GM23338 (cell line): ENCODE measurements around the gene MED9. TPM values are rescaled to one million over a fixed set of nuclear protein-coding genes. Genes with fewer than 3 reads are reported as not detected.
A peak's percentile ranks its signal among the peaks of the same experiment; 100 is the strongest.

Experiments used
- ATAC-seq: fragments of 200-7000 bp; cut with Tn5 transposase; 3 replicates; pipeline ENCODE4 v1.9.1; 2020
- DNase-seq: peaks from one replicate; pipeline ENCODE4 v3.0.0-alpha.2; 2015; ENCODE audit warnings: low spot score
- H2AFZ ChIP-seq: fragments of 200-600 bp; sonication (generic); 2 replicates; pipeline ENCODE4 v1.8.0; 2016; ENCODE audit warnings: antibody characterized with exemption, mild to moderate bottlenecking, moderate library complexity
- H3F3A ChIP-seq: fragments of 200-600 bp; sonication (generic); replicated peaks from 2 replicates; pipeline ENCODE4 v1.8.0; 2017; ENCODE audit warnings: antibody characterized with exemption, mixed run types, low read depth
- H3K27ac ChIP-seq: fragments of 200-600 bp; sonication (generic); 2 replicates; pipeline ENCODE4 v1.6.1; 2016; ENCODE audit warnings: low read depth
- H3K27me3 ChIP-seq: fragments of 200-600 bp; sonication (generic); 2 replicates; pipeline ENCODE4 v1.8.0; 2016; ENCODE audit warnings: mild to moderate bottlenecking, mixed run types, moderate library complexity; ENCODE audit not compliant: insufficient read depth
- H3K36me3 ChIP-seq: fragments of 200-600 bp; sonication (generic); 2 replicates; pipeline ENCODE4 v1.8.0; 2016; ENCODE audit warnings: mild to moderate bottlenecking; ENCODE audit not compliant: insufficient read depth
- H3K4me1 ChIP-seq: fragments of 200-600 bp; sonication (generic); 2 replicates; pipeline ENCODE4 v1.8.0; 2016; ENCODE audit warnings: mild to moderate bottlenecking, moderate library complexity; ENCODE audit not compliant: insufficient read depth
- H3K4me2 ChIP-seq: fragments of 200-600 bp; sonication (generic); 2 replicates; pipeline ENCODE4 v1.7.1; 2017; ENCODE audit warnings: mixed run types
- H3K4me3 ChIP-seq: fragments of 200-600 bp; sonication (generic); 2 replicates; pipeline ENCODE4 v1.6.1; 2016; ENCODE audit warnings: mixed run types
- H3K79me2 ChIP-seq: fragments of 200-600 bp; sonication (generic); replicated peaks from 2 replicates; pipeline ENCODE4 v1.8.0; 2017; ENCODE audit warnings: mild to moderate bottlenecking; ENCODE audit not compliant: insufficient read depth
- H3K9me2 ChIP-seq: fragments of 200-600 bp; sonication (generic); 2 replicates; pipeline ENCODE4 v1.8.0; 2017; ENCODE audit not compliant: insufficient read depth
- H4K20me1 ChIP-seq: fragments of 200-600 bp; sonication (generic); replicated peaks from 2 replicates; pipeline ENCODE4 v1.8.0; 2017; ENCODE audit warnings: mild to moderate bottlenecking; ENCODE audit not compliant: insufficient read depth
- H3K27ac Mint-ChIP-seq: 2 replicates; pipeline ENCODE4 v1.8.0; 2020; ENCODE audit warnings: inconsistent platforms, mild to moderate bottlenecking, moderate library complexity, mixed read lengths
- H3K27me3 Mint-ChIP-seq: 3 replicates; pipeline ENCODE4 v1.8.0; 2022; ENCODE audit warnings: low read depth, mild to moderate bottlenecking, moderate library complexity, mixed read lengths, inconsistent platforms; ENCODE audit not compliant: insufficient read depth, poor library complexity
- H3K36me3 Mint-ChIP-seq: 3 replicates; pipeline ENCODE4 v1.8.0; 2021; ENCODE audit warnings: low read depth, mild to moderate bottlenecking, inconsistent platforms, moderate library complexity, mixed read lengths
- H3K4me1 Mint-ChIP-seq: 3 replicates; pipeline ENCODE4 v1.8.0; 2020; ENCODE audit warnings: mild to moderate bottlenecking, inconsistent platforms, mixed read lengths
- H3K4me3 Mint-ChIP-seq: 3 replicates; pipeline ENCODE4 v1.8.0; 2021; ENCODE audit warnings: moderate library complexity, mild to moderate bottlenecking, inconsistent platforms, mixed read lengths
- H3K9me3 Mint-ChIP-seq: 3 replicates; pipeline ENCODE4 v1.8.0; 2020; ENCODE audit warnings: moderate library complexity, mild to moderate bottlenecking, inconsistent platforms, mixed read lengths
- CREB1 ChIP-seq: fragments of 250-450 bp; sonication (Bioruptor Pico); IDR thresholded peaks from 2 replicates; pipeline ENCODE4 v1.5.0; 2020; ENCODE audit warnings: low read depth, mild to moderate bottlenecking, moderate library complexity
- ETS1 ChIP-seq: IDR thresholded peaks from 2 replicates; pipeline ENCODE4 v1.6.1; 2016; ENCODE audit warnings: antibody characterized with exemption
- EZH2phosphoT487 ChIP-seq: fragments of 200-600 bp; sonication (generic); IDR thresholded peaks from one replicate; pipeline ENCODE4 v1.8.1; 2018; ENCODE audit warnings: antibody characterized with exemption; ENCODE audit not compliant: unreplicated experiment
- JUNB ChIP-seq: IDR thresholded peaks from one replicate; pipeline ENCODE4 v1.6.1; 2016; ENCODE audit warnings: antibody characterized with exemption; ENCODE audit not compliant: unreplicated experiment
- POLR2AphosphoS5 ChIP-seq: IDR thresholded peaks from 2 replicates; pipeline ENCODE4 v1.6.1; 2016; ENCODE audit warnings: antibody characterized with exemption, low read depth
- REST ChIP-seq: IDR thresholded peaks from one replicate; pipeline ENCODE4 v1.6.1; 2018; ENCODE audit warnings: antibody characterized with exemption; ENCODE audit not compliant: unreplicated experiment
- STAT1 ChIP-seq: IDR thresholded peaks from one replicate; pipeline ENCODE4 v1.6.1; 2016; ENCODE audit warnings: antibody characterized with exemption; ENCODE audit not compliant: unreplicated experiment
- ZNF114 ChIP-seq: fragments of 250-450 bp; sonication (Bioruptor Pico); IDR thresholded peaks from 2 replicates; pipeline ENCODE4 v1.5.0; 2020; ENCODE audit warnings: mild to moderate bottlenecking, moderate library complexity
- ZNF331 ChIP-seq: fragments of 250-450 bp; sonication (Bioruptor Pico); IDR thresholded peaks from 2 replicates; pipeline ENCODE4 v1.5.0; 2020; ENCODE audit warnings: low read depth, mild to moderate bottlenecking, moderate library complexity
- polyA plus RNA-seq: library from polyadenylated mRNA; unstranded; fragments of >200 nt; fragmentation: Nextera tagmentation; extraction: Ambion mirVana; gene quantifications from 2 replicates; pipeline ENCODE4 v1.2.1, GENCODE V29; 2016
- total RNA-seq: library from RNA; depleted of rRNA; stranded (reverse); fragments of >200 nt; shearing (Covaris generic); gene quantifications from 2 replicates; pipeline ENCODE4 v1.2.3, GENCODE V29; 2014
- TF ChIP-seq, protein P1 (sequence below), 2 experiments: fragments of 200-600 bp in 1 of 2; sonication (generic) in 1 of 2; conservative IDR thresholded peaks; 2 replicates each; pipeline versions ENCODE4 v1.5.1 to v1.6.1; 2016 to 2017; ENCODE audit warnings: antibody characterized with exemption in 2 of 2, low read depth in 2 of 2, mild to moderate bottlenecking in 2 of 2, moderate library complexity in 1 of 2

MED9 gene
- total and polyA plus RNA-seq, 2 experiments from 2014 or later = 17.3 to 19.9 TPM

GRCh38 chr17:17523731-17524490, 47.1 kb downstream of the MED9 start (continued):
- TF ChIP-seq, protein P1, sequence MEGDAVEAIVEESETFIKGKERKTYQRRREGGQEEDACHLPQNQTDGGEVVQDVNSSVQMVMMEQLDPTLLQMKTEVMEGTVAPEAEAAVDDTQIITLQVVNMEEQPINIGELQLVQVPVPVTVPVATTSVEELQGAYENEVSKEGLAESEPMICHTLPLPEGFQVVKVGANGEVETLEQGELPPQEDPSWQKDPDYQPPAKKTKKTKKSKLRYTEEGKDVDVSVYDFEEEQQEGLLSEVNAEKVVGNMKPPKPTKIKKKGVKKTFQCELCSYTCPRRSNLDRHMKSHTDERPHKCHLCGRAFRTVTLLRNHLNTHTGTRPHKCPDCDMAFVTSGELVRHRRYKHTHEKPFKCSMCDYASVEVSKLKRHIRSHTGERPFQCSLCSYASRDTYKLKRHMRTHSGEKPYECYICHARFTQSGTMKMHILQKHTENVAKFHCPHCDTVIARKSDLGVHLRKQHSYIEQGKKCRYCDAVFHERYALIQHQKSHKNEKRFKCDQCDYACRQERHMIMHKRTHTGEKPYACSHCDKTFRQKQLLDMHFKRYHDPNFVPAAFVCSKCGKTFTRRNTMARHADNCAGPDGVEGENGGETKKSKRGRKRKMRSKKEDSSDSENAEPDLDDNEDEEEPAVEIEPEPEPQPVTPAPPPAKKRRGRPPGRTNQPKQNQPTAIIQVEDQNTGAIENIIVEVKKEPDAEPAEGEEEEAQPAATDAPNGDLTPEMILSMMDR (conservative IDR thresholded peaks at IDR 0.05; ENCODE audit: low read depth in 2 of 2) = no peak
- no peak for TF ChIP-seq ZNF114 (CRISPR knock-in tag)
- TF ChIP-seq STAT1 = no peak
- no peak for TF ChIP-seq ETS1
- no peak for TF ChIP-seq JUNB
- no peak for TF ChIP-seq POLR2AphosphoS5
- no peak for TF ChIP-seq ZNF331 (CRISPR knock-in tag)
- no peak for TF ChIP-seq REST

- H3K27ac Mint-ChIP-seq = peak overlapping the region; percentile 38; the same call in 1 of the 2 replicates
- H3K4me1 ChIP-seq = peaks cover 8% of the 10 kb centered on the region
Observed at GRCh38 chr17:17525311-17525710, 48.5 kb downstream of the MED9 start.

More at GRCh38 chr17:17525311-17525710, 48.5 kb downstream of the MED9 start:
- ATAC-seq (0 out of 3 replicates have a peak, but pooled peaks have one; percentile 7), DNase-seq (no peak)
- H3K9me3 Mint-ChIP-seq = peaks cover 6% of the 10 kb centered on the region; the same call in 2 of the 3 replicates
- peaks cover 28% of the 10 kb centered on the region for H3K4me1 Mint-ChIP-seq
- no peak overlapping the region for H3K27ac ChIP-seq
- H3K4me3 ChIP-seq = no peak overlapping the region
- H2AFZ ChIP-seq = no peak overlapping the region
- no peaks in the 10 kb centered on the region for H3K36me3 ChIP-seq
- H4K20me1 ChIP-seq = no peaks in the 10 kb centered on the region
- H3K79me2 ChIP-seq = no peaks in the 10 kb centered on the region
- H3K9me2 ChIP-seq = no peaks in the 10 kb centered on the region
- TF ChIP-seq CREB1 (CRISPR knock-in tag) (no peak), STAT1 (no peak), ZNF114 (CRISPR knock-in tag) (no peak), EZH2phosphoT487 (no peak)
- no peak overlapping the region for H3K4me3 Mint-ChIP-seq
- no peak overlapping the region for H3K4me2 ChIP-seq
- H3K27me3 Mint-ChIP-seq = peaks cover 22% of the 10 kb centered on the region
- no peaks in the 10 kb centered on the region for H3F3A ChIP-seq
- no peaks in the 10 kb centered on the region for H3K27me3 ChIP-seq
- H3K36me3 Mint-ChIP-seq = no peaks in the 10 kb centered on the region; the same call in 2 of the 3 replicates
